ENCODE measurements around the gene RNF223.
A peak's percentile ranks its signal among the peaks of the same experiment; 100 is the strongest.

Gene RNF223

GRCh38 chr1:1023700-1024099, 50.4 kb downstream of the RNF223 start:
- no peak overlapping the region for H2AFZ ChIP-seq (ENCODE audit: insufficient read depth, low read length, poor library complexity)
- H3K4ac ChIP-seq (ENCODE audit: low read depth, low read length): no peak overlapping the region
- H3K9ac ChIP-seq (ENCODE audit: low read length): no peak overlapping the region
- H3K27me3 ChIP-seq (ENCODE audit: insufficient read depth, low read length): no peaks in the 10 kb centered on the region
- no peak overlapping the region for H3K14ac ChIP-seq (ENCODE audit: low read length)
- H4K8ac ChIP-seq (ENCODE audit: low read depth, low read length): no peak overlapping the region
- H3K23ac ChIP-seq (ENCODE audit: low read length): no peak overlapping the region
- no peak overlapping the region for H3K18ac ChIP-seq (ENCODE audit: low read length)
- H3K9me3 ChIP-seq (ENCODE audit: insufficient read depth, low read depth, low read length): peaks cover 2% of the 10 kb centered on the region
- no peak overlapping the region for H3K4me2 ChIP-seq (ENCODE audit: low read length)
- peak overlapping the region; percentile 71 for H2BK12ac ChIP-seq (ENCODE audit: low read length)
- H3K4me3 ChIP-seq (ENCODE audit: low read depth, low read length): no peak overlapping the region
- peak overlapping the region; percentile 65 for H2AK5ac ChIP-seq (ENCODE audit: low read length)
- H3K79me1 ChIP-seq (ENCODE audit: low read length): peaks cover 24% of the 10 kb centered on the region
- peaks cover 12% of the 10 kb centered on the region for H3K79me2 ChIP-seq (ENCODE audit: control insufficient read depth, insufficient read depth, low read length, poor library complexity)
- WGBS (ENCODE audit: extremely low coverage, insufficient coverage, insufficient read length): no CpG with 5 or more reads among the region's 13 CpGs
- H3K27ac ChIP-seq (ENCODE audit: low read depth, low read length): no peak overlapping the region
- peak overlapping the region; percentile 72 for H4K91ac ChIP-seq (ENCODE audit: low read depth, low read length)
- peaks cover 35 to 36% of the 10 kb centered on the region in 2 experiments for H3K36me3 ChIP-seq (ENCODE audit: control insufficient read depth in 1 of 2, insufficient read depth in 2 of 2, low read length in 2 of 2)
- H2BK120ac ChIP-seq (ENCODE audit: insufficient read depth, low read length, poor library complexity): peak overlapping the region; percentile 7
- H3K4me1 ChIP-seq (ENCODE audit: control insufficient read depth in 1 of 2, insufficient read depth in 2 of 2, low read length in 2 of 2): peaks cover 42 to 49% of the 10 kb centered on the region in 2 experiments
- no peak for DNase-seq
- H4K12ac ChIP-seq (ENCODE audit: low read depth, low read length): no peak overlapping the region
- H2BK5ac ChIP-seq (ENCODE audit: low read depth, low read length, poor library complexity): no peak overlapping the region

GRCh38 chr1:1022302-1023009, 51.6 kb downstream of the RNF223 start:
- H3K23ac ChIP-seq (ENCODE audit: low read length): no peak overlapping the region
- H2BK12ac ChIP-seq (ENCODE audit: low read length): no peak overlapping the region
- no peak overlapping the region for H4K12ac ChIP-seq (ENCODE audit: low read depth, low read length)
- no peak overlapping the region for H2AFZ ChIP-seq (ENCODE audit: insufficient read depth, low read length, poor library complexity)
- no peak overlapping the region for H2BK120ac ChIP-seq (ENCODE audit: insufficient read depth, low read length, poor library complexity)
- H3K4me1 ChIP-seq (ENCODE audit: control insufficient read depth in 1 of 2, insufficient read depth in 2 of 2, low read length in 2 of 2): peaks cover 42 to 49% of the 10 kb centered on the region in 2 experiments
- H3K4me2 ChIP-seq (ENCODE audit: low read length): no peak overlapping the region
- peaks cover 24% of the 10 kb centered on the region for H3K79me1 ChIP-seq (ENCODE audit: low read length)
- no peaks in the 10 kb centered on the region for H3K27me3 ChIP-seq (ENCODE audit: insufficient read depth, low read length)
- H3K9ac ChIP-seq (ENCODE audit: low read length): no peak overlapping the region
- peak overlapping the region; percentile 18 for H3K14ac ChIP-seq (ENCODE audit: low read length)
- peaks cover 2% of the 10 kb centered on the region for H3K9me3 ChIP-seq (ENCODE audit: insufficient read depth, low read depth, low read length)
- H2AK5ac ChIP-seq (ENCODE audit: low read length): no peak overlapping the region
- no CpG with 5 or more reads among the region's 27 CpGs for WGBS (ENCODE audit: extremely low coverage, insufficient coverage, insufficient read length)
- H3K4me3 ChIP-seq (ENCODE audit: low read depth, low read length): peak overlapping the region; percentile 45
- DNase-seq: no peak
- H3K79me2 ChIP-seq (ENCODE audit: control insufficient read depth, insufficient read depth, low read length, poor library complexity): peaks cover 12% of the 10 kb centered on the region
- peaks cover 29% of the 10 kb centered on the region in 2 experiments for H3K36me3 ChIP-seq (ENCODE audit: control insufficient read depth in 1 of 2, insufficient read depth in 2 of 2, low read length in 2 of 2)
- no peak overlapping the region for H3K18ac ChIP-seq (ENCODE audit: low read length)
- H4K91ac ChIP-seq (ENCODE audit: low read depth, low read length): no peak overlapping the region
- H4K8ac ChIP-seq (ENCODE audit: low read depth, low read length): no peak overlapping the region
- H3K4ac ChIP-seq (ENCODE audit: low read depth, low read length): no peak overlapping the region
- no peak overlapping the region for H3K27ac ChIP-seq (ENCODE audit: low read depth, low read length)
- no peak overlapping the region for H2BK5ac ChIP-seq (ENCODE audit: low read depth, low read length, poor library complexity)

- H3K4me2 ChIP-seq (ENCODE audit: low read length): peak overlapping the region; percentile 96
- no peak overlapping the region for H4K12ac ChIP-seq (ENCODE audit: low read depth, low read length)
- H4K91ac ChIP-seq (ENCODE audit: low read depth, low read length): no peak overlapping the region
- H2BK12ac ChIP-seq (ENCODE audit: low read length): no peak overlapping the region
- no peak overlapping the region for H2AK5ac ChIP-seq (ENCODE audit: low read length)
- no peak overlapping the region for H3K27ac ChIP-seq (ENCODE audit: low read depth, low read length)
- no peak overlapping the region for H2BK120ac ChIP-seq (ENCODE audit: insufficient read depth, low read length, poor library complexity)
- H3K18ac ChIP-seq (ENCODE audit: low read length): peak overlapping the region; percentile 13
- H3K4me3 ChIP-seq (ENCODE audit: low read depth, low read length): peak overlapping the region; percentile 45
- no peak overlapping the region for H2AFZ ChIP-seq (ENCODE audit: insufficient read depth, low read length, poor library complexity)
- H4K8ac ChIP-seq (ENCODE audit: low read depth, low read length): no peak overlapping the region
- no peak overlapping the region for H3K4ac ChIP-seq (ENCODE audit: low read depth, low read length)
- DNase-seq: no peak
- H3K79me2 ChIP-seq (ENCODE audit: control insufficient read depth, insufficient read depth, low read length, poor library complexity): peaks cover 12% of the 10 kb centered on the region
- no peak overlapping the region for H2BK5ac ChIP-seq (ENCODE audit: low read depth, low read length, poor library complexity)
- no peak overlapping the region for H3K23ac ChIP-seq (ENCODE audit: low read length)
- H3K9ac ChIP-seq (ENCODE audit: low read length): no peak overlapping the region
- H3K79me1 ChIP-seq (ENCODE audit: low read length): peaks cover 24% of the 10 kb centered on the region
- peaks cover 23% of the 10 kb centered on the region in 2 experiments for H3K36me3 ChIP-seq (ENCODE audit: control insufficient read depth in 1 of 2, insufficient read depth in 2 of 2, low read length in 2 of 2)
- H3K4me1 ChIP-seq (ENCODE audit: control insufficient read depth in 1 of 2, insufficient read depth in 2 of 2, low read length in 2 of 2): peaks cover 42 to 49% of the 10 kb centered on the region in 2 experiments
- WGBS (ENCODE audit: extremely low coverage, insufficient coverage, insufficient read length): no CpG with 5 or more reads among the region's 10 CpGs
- no peaks in the 10 kb centered on the region for H3K27me3 ChIP-seq (ENCODE audit: insufficient read depth, low read length)
- H3K14ac ChIP-seq (ENCODE audit: low read length): no peak overlapping the region
- peaks cover 2% of the 10 kb centered on the region for H3K9me3 ChIP-seq (ENCODE audit: insufficient read depth, low read depth, low read length)
These were observed 52.2 kb downstream of the RNF223 start for GRCh38 chr1:1021920-1022259.

- no CpG with 5 or more reads among the region's 33 CpGs for WGBS (ENCODE audit: extremely low coverage, insufficient coverage, insufficient read length)
- H3K9ac ChIP-seq (ENCODE audit: low read length): peak overlapping the region; percentile 31
These were observed 52.8 kb downstream of the RNF223 start for GRCh38 chr1:1021010-1021919.

More at GRCh38 chr1:1021010-1021919, 52.8 kb downstream of the RNF223 start:
- Histone ChIP-seq H3K4me2 (ENCODE audit: low read length) (peak overlapping the region; percentile 96), H2BK5ac (ENCODE audit: low read depth, low read length, poor library complexity) (peak overlapping the region; percentile 29), H4K12ac (ENCODE audit: low read depth, low read length) (peak overlapping the region; percentile 25), H3K79me1 (ENCODE audit: low read length) (peaks cover 24% of the 10 kb centered on the region), H3K27me3 (ENCODE audit: insufficient read depth, low read length) (no peaks in the 10 kb centered on the region), H2AFZ (ENCODE audit: insufficient read depth, low read length, poor library complexity) (no peak overlapping the region), H3K9me3 (ENCODE audit: insufficient read depth, low read depth, low read length) (peaks cover 3% of the 10 kb centered on the region), H4K8ac (ENCODE audit: low read depth, low read length) (peak overlapping the region; percentile 76), H3K14ac (ENCODE audit: low read length) (peak overlapping the region; percentile 66), H2BK12ac (ENCODE audit: low read length) (peak overlapping the region; percentile 74), H2AK5ac (ENCODE audit: low read length) (peak overlapping the region; percentile 19), H3K18ac (ENCODE audit: low read length) (peak overlapping the region; percentile 26), H2BK120ac (ENCODE audit: insufficient read depth, low read length, poor library complexity) (peak overlapping the region; percentile 50), H3K36me3 (ENCODE audit: control insufficient read depth in 1 of 2, insufficient read depth in 2 of 2, low read length in 2 of 2) (peaks cover 17 to 20% of the 10 kb centered on the region in 2 experiments), H3K79me2 (ENCODE audit: control insufficient read depth, insufficient read depth, low read length, poor library complexity) (peaks cover 12% of the 10 kb centered on the region), H3K4ac (ENCODE audit: low read depth, low read length) (peak overlapping the region; percentile 37), H3K23ac (ENCODE audit: low read length) (no peak overlapping the region), H3K4me3 (ENCODE audit: low read depth, low read length) (peak overlapping the region; percentile 94), H3K4me1 (ENCODE audit: control insufficient read depth in 1 of 2, insufficient read depth in 2 of 2, low read length in 2 of 2) (peaks cover 42 to 49% of the 10 kb centered on the region in 2 experiments), H4K91ac (ENCODE audit: low read depth, low read length) (peak overlapping the region; percentile 29), H3K27ac (ENCODE audit: low read depth, low read length) (no peak overlapping the region)
- no peak for DNase-seq
